Pancreas (tissue), 10 donors: Measurements from ENCODE around the gene TYRP1. TPM values are rescaled to one million over a fixed set of nuclear protein-coding genes. Genes with fewer than 3 reads are reported as not detected.

Experiments used
- ATAC-seq, 4 donors: fragments of 200-7000 bp; cut with Tn5 transposase; one replicate each; pipeline versions ENCODE4 v1.8.0 to v1.9.1; 2020; ENCODE audit warnings: mild to moderate bottlenecking in 4 of 4, moderate library complexity in 4 of 4
- DNase-seq, 6 donors: peaks; one replicate each; pipeline ENCODE4 v3.0.0-alpha.2; 2020
- FAIRE-seq: peaks from 2 replicates; lab custom pipeline; 2012; peaks lifted over from hg19 to GRCh38; lab: Jason Lieb, UNC
- H3K27ac ChIP-seq, 4 donors: fragments of 200-600 bp; sonication (generic); 1 replicate in 3 of 4; 2 replicates in 1 of 4; pipeline versions ENCODE4 v1.5.0 to v1.8.0; 2020
- H3K27me3 ChIP-seq, 4 donors: fragments of 200-600 bp; one replicate each; pipeline ENCODE4 v1.8.0; 2021
- H3K36me3 ChIP-seq, 3 donors: fragments of 200-600 bp; sonication (generic) in 1 of 3; one replicate each; pipeline versions ENCODE4 v1.5.0 to v1.8.0; 2020 to 2021
- H3K4me1 ChIP-seq, 3 donors: fragments of 200-600 bp; one replicate each; pipeline ENCODE4 v1.8.0; 2021
- H3K4me3 ChIP-seq, 4 donors: fragments of 200-600 bp; sonication (generic) in 2 of 4; one replicate each; pipeline versions ENCODE4 v1.5.0 to v1.8.0; 2020 to 2021
- H3K9me3 ChIP-seq, 4 donors: fragments of 200-600 bp; one replicate each; pipeline ENCODE4 v1.8.0; 2021
- WGBS, 2 donors: extraction: QIAGEN DNeasy Blood & Tissue Kit; methylation state at CpG; one replicate each; pipeline ENCODE4 v1.1.7; 2013; 5-methylcytosine and 5-hydroxymethylcytosine counted together
- intact Hi-C, 3 donors: fragments of 100-400 bp; cut with DNase I; formaldehyde crosslinking; loops; one replicate each; pipeline versions ENCODE4 v1.11.1 to v1.14.2; 2022
- polyA plus RNA-seq, 2 donors: library from polyadenylated mRNA; stranded (reverse); fragments of 200-250 nt; gene quantifications; one replicate each; pipeline ENCODE4 v1.2.3, GENCODE V29; 2013
- total RNA-seq, 6 donors: library from RNA; stranded (reverse); fragmentation: NEBNext Ultra II Directional in 4 of 6; extraction: Animal tissue kit (Norgen Biotek cat#: 25700) in 4 of 6; gene quantifications; one replicate each; pipeline versions ENCODE4 v1.2.1 to v1.2.4, GENCODE V29; 2021 to 2023
- TF ChIP-seq, protein P1 (sequence below), 4 donors: fragments of 200-600 bp; sonication (generic) in 3 of 4; IDR thresholded peaks; one replicate each; pipeline versions ENCODE4 v1.5.0 to v1.8.0; 2021; ENCODE audit warnings: antibody characterized with exemption in 4 of 4
- donor health status: healthy with polysubstance abuse.
- donor health status: DM: no; HTN: no; CAD: no; lungs with moderate emphysema.
- donor health status: DM: no; HTN: no; CAD: no.
- donor health status: control.
- donor health status: control.
- donor health status: Bipolar disorder and iron deficiency.
- donor health status: DM: yes; HTN: yes; CAD: no.
- donor health status: DM: no; HTN: no; CAD: no.
- donor health status: DM: no; HTN: no; CAD: no.
- donor health status: DM: yes; HTN: yes; CAD: no.

The TYRP1 gene
- total and polyA plus RNA-seq, 8 donors: 0.14 to 0.23 TPM; not detected in 6

DNA sequence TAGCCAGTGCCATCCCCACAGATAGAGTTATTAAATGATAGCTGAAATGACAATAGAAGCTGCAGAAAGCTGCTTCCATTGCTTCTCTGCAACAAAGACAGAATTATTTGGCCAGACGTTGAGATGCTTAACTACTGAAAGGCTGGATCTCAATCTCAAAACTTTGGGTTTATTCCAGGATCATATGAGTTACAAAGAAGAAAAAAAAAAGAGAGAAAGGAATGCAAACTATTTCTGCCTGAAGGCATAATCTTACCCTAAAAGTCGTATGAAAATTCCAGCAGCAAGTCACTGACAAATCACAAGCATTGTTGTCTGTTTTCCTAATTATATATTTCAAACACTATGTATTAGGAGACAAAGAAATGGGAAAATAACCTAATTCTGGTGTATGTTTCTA, 12.8 kb upstream of the TYRP1 start:
- ATAC-seq (no peak), FAIRE-seq (no peak), DNase-seq (no peak)
- Histone ChIP-seq H3K36me3 (no peaks in the 10 kb centered on the region), H3K27ac (no peak overlapping the region), H3K9me3 (no peaks in the 10 kb centered on the region), H3K4me3 (no peak overlapping the region), H3K27me3 (no peaks in the 10 kb centered on the region), H3K4me1 (no peaks in the 10 kb centered on the region)
- intact Hi-C loops: no loop called here
- 9 to 10% methylated on average over 2 of the region's 2 CpGs for WGBS, 2 donors
- TF ChIP-seq, protein P1, sequence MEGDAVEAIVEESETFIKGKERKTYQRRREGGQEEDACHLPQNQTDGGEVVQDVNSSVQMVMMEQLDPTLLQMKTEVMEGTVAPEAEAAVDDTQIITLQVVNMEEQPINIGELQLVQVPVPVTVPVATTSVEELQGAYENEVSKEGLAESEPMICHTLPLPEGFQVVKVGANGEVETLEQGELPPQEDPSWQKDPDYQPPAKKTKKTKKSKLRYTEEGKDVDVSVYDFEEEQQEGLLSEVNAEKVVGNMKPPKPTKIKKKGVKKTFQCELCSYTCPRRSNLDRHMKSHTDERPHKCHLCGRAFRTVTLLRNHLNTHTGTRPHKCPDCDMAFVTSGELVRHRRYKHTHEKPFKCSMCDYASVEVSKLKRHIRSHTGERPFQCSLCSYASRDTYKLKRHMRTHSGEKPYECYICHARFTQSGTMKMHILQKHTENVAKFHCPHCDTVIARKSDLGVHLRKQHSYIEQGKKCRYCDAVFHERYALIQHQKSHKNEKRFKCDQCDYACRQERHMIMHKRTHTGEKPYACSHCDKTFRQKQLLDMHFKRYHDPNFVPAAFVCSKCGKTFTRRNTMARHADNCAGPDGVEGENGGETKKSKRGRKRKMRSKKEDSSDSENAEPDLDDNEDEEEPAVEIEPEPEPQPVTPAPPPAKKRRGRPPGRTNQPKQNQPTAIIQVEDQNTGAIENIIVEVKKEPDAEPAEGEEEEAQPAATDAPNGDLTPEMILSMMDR (IDR thresholded peaks at IDR 0.05): no peak

- Histone ChIP-seq H3K27ac (no peak overlapping the region), H3K9me3 (no peaks in the 10 kb centered on the region), H3K4me3 (no peak overlapping the region), H3K36me3 (no peaks in the 10 kb centered on the region), H3K4me1 (no peaks in the 10 kb centered on the region), H3K27me3 (no peaks in the 10 kb centered on the region)
- TF ChIP-seq, protein P1 (IDR thresholded peaks at IDR 0.05): no peak
- 79 to 91% methylated on average over 3 of the region's 3 CpGs for WGBS, 2 donors
- DNase-seq: no peak
- ATAC-seq: no peak
- intact Hi-C loops: no loop called here
- FAIRE-seq: no peak
Observed at GRCh38 chr9:12680757-12681156, 12.4 kb upstream of the TYRP1 start.

GRCh38 chr9:12681620-12682019, 11.6 kb upstream of the TYRP1 start:
- Histone ChIP-seq H3K4me3 (no peak overlapping the region), H3K36me3 (no peaks in the 10 kb centered on the region), H3K4me1 (no peaks in the 10 kb centered on the region), H3K27me3 (no peaks in the 10 kb centered on the region), H3K9me3 (no peaks in the 10 kb centered on the region), H3K27ac (no peak overlapping the region)
- TF ChIP-seq, protein P1 (IDR thresholded peaks at IDR 0.05): no peak
- DNase-seq: no peak
- ATAC-seq: no peak
- intact Hi-C loops: no loop called here
- no peak for FAIRE-seq

- intact Hi-C loops: no loop called here
- WGBS, 2 donors: 52 to 58% methylated on average over 1 of the region's 1 CpG
- TF ChIP-seq, protein P1 (IDR thresholded peaks at IDR 0.05): no peak
- no peak for FAIRE-seq
- no peak for DNase-seq
- Histone ChIP-seq H3K27ac (no peak overlapping the region), H3K4me1 (no peaks in the 10 kb centered on the region), H3K9me3 (no peaks in the 10 kb centered on the region), H3K4me3 (no peak overlapping the region), H3K36me3 (no peaks in the 10 kb centered on the region), H3K27me3 (no peaks in the 10 kb centered on the region)
- no peak for ATAC-seq
Observed at GRCh38 chr9:12684974-12685373, 8.2 kb upstream of the TYRP1 start.

DNA sequence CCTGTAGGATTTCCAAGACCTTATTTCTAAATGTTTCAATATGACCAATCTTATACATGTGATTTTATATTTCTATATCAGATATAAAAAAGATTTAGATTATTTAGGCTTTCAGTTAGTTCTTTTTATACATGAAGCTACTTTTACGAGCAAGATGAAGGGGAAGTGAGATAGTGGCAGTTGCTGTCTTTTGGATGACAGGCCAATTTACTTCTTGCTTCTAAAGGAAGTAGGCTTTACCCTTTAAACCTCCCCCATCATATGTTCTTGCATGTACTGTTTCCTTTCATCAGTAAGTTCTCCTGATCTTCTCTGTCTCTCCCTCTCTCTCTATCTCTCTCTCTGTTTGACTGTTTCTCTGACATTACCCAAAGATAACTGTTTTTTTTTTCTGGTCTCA, 4.0 kb upstream of the TYRP1 start:
- no peak overlapping the region for H3K4me3 ChIP-seq
- no peaks in the 10 kb centered on the region for H3K27me3 ChIP-seq
- TF ChIP-seq, protein P1 (IDR thresholded peaks at IDR 0.05): no peak
- no peak for ATAC-seq
- 52 to 57% methylated on average over 1 of the region's 1 CpG for WGBS, 2 donors
- H3K27ac ChIP-seq: no peak overlapping the region
- H3K4me1 ChIP-seq: no peaks in the 10 kb centered on the region
- DNase-seq: no peak
- H3K36me3 ChIP-seq: no peaks in the 10 kb centered on the region
- no peaks in the 10 kb centered on the region for H3K9me3 ChIP-seq
- intact Hi-C loops: no loop called here
- FAIRE-seq: no peak
